ENCODE measurements around the gene CYB561D1. TPM values are rescaled to one million over a fixed set of nuclear protein-coding genes. Genes with fewer than 3 reads are reported as not detected.

The CYB561D1 gene
- total RNA-seq, 1 donor from 2014 or later: 10.2 TPM

DNA sequence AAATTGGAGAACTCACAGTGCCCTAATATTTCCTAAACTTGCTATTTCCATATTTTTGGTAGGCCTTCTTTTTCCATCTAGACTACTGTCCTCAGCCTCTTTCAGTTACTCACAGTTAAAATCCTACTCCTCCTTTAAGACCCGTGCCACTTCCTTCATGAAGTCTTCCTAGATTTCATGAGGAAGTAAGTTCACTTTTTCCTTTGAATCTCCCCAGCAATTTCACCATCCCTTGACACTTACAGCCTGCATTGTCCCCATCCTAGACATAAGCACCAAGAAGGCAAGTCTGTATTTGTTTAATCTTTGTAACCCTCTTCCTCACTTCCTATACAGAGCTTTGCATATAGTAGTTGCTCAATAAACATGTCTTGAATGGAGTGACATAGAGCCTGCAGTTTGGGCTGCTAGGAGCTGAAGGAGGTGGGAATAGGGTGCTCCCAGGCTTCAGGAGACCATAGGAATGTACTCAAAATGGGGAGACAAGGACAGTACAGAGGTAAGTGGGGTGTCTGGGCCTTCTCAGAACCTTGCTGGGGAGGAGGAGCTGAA lies 40.5 kb downstream of the CYB561D1 start:
- peaks cover 33% of the 10 kb centered on the region for H3K4me1 Mint-ChIP-seq (ENCODE audit: unreplicated experiment)

GRCh38 chr1:109535481-109535880 lies 41.6 kb downstream of the CYB561D1 start:
- peaks cover 22% of the 10 kb centered on the region for H3K4me1 Mint-ChIP-seq (ENCODE audit: unreplicated experiment)
- no peak overlapping the region for H3K27ac Mint-ChIP-seq (ENCODE audit: unreplicated experiment)
- H3K9me3 Mint-ChIP-seq (ENCODE audit: unreplicated experiment): no peaks in the 10 kb centered on the region
- H3K36me3 Mint-ChIP-seq (ENCODE audit: unreplicated experiment): no peaks in the 10 kb centered on the region
- H3K27me3 Mint-ChIP-seq (ENCODE audit: unreplicated experiment): peaks cover 16% of the 10 kb centered on the region
- no peak overlapping the region for H3K4me3 Mint-ChIP-seq (ENCODE audit: unreplicated experiment)
- DNase-seq (ENCODE audit: extremely low spot score, unreplicated experiment): peak; percentile 73
- TF ChIP-seq, protein P1, sequence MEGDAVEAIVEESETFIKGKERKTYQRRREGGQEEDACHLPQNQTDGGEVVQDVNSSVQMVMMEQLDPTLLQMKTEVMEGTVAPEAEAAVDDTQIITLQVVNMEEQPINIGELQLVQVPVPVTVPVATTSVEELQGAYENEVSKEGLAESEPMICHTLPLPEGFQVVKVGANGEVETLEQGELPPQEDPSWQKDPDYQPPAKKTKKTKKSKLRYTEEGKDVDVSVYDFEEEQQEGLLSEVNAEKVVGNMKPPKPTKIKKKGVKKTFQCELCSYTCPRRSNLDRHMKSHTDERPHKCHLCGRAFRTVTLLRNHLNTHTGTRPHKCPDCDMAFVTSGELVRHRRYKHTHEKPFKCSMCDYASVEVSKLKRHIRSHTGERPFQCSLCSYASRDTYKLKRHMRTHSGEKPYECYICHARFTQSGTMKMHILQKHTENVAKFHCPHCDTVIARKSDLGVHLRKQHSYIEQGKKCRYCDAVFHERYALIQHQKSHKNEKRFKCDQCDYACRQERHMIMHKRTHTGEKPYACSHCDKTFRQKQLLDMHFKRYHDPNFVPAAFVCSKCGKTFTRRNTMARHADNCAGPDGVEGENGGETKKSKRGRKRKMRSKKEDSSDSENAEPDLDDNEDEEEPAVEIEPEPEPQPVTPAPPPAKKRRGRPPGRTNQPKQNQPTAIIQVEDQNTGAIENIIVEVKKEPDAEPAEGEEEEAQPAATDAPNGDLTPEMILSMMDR (IDR thresholded peaks at IDR 0.05): no peak

More for the DNA sequence above, 40.5 kb downstream of the CYB561D1 start:
- TF ChIP-seq, protein P1 (IDR thresholded peaks at IDR 0.05): no peak
- Mint-ChIP-seq H3K36me3 (ENCODE audit: unreplicated experiment) (no peaks in the 10 kb centered on the region), H3K27me3 (ENCODE audit: unreplicated experiment) (peaks cover 11% of the 10 kb centered on the region), H3K4me3 (ENCODE audit: unreplicated experiment) (no peak overlapping the region), H3K9me3 (ENCODE audit: unreplicated experiment) (no peaks in the 10 kb centered on the region), H3K27ac (ENCODE audit: unreplicated experiment) (no peak overlapping the region)
- no peak for DNase-seq (ENCODE audit: extremely low spot score, unreplicated experiment)

DNA sequence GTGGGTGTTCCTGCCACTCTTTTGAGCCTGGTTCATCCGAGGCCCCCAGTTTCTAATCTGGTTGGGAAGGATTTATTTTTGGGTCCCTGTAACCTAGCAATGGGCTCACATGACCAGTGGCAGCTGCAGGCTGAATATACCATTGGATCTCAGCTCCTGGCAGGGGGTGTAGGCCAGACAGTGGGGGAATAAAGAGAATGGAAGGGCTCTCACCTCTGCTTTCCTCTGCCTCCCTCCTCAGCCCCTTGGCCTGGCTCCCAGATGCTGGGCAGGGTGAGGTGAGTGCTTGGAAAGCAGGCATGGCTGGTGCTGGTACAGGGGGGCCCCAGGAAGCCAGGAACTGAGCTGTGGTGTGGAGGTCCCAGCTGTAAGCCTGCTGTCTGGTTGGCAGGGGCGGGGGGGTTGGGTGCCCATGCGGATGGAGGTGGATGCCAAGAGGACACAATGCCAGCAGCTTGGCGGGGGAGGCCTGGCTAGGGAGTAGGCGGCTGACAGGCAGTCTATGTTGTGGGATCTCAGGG lies 42.1 kb downstream of the CYB561D1 start:
- DNase-seq (ENCODE audit: extremely low spot score, unreplicated experiment): peak; percentile 63
- Mint-ChIP-seq H3K27me3 (ENCODE audit: unreplicated experiment) (peaks cover 21% of the 10 kb centered on the region), H3K9me3 (ENCODE audit: unreplicated experiment) (no peaks in the 10 kb centered on the region), H3K36me3 (ENCODE audit: unreplicated experiment) (no peaks in the 10 kb centered on the region), H3K4me3 (ENCODE audit: unreplicated experiment) (no peak overlapping the region), H3K4me1 (ENCODE audit: unreplicated experiment) (peaks cover 17% of the 10 kb centered on the region), H3K27ac (ENCODE audit: unreplicated experiment) (no peak overlapping the region)
- TF ChIP-seq, protein P1 (IDR thresholded peaks at IDR 0.05): no peak

GRCh38 chr1:109537450-109538178 lies 43.7 kb downstream of the CYB561D1 start:
- DNase-seq (ENCODE audit: extremely low spot score, unreplicated experiment): peak; percentile 40
- TF ChIP-seq, protein P1 (IDR thresholded peaks at IDR 0.05): no peak
- H3K27me3 Mint-ChIP-seq (ENCODE audit: unreplicated experiment): peaks cover 31% of the 10 kb centered on the region
- peaks cover 2% of the 10 kb centered on the region for H3K4me1 Mint-ChIP-seq (ENCODE audit: unreplicated experiment)
- H3K9me3 Mint-ChIP-seq (ENCODE audit: unreplicated experiment): no peaks in the 10 kb centered on the region
- H3K4me3 Mint-ChIP-seq (ENCODE audit: unreplicated experiment): no peak overlapping the region
- H3K36me3 Mint-ChIP-seq (ENCODE audit: unreplicated experiment): no peaks in the 10 kb centered on the region
- H3K27ac Mint-ChIP-seq (ENCODE audit: unreplicated experiment): no peak overlapping the region

GRCh38 chr1:109538827-109539555 lies 45.1 kb downstream of the CYB561D1 start:
- Mint-ChIP-seq H3K27ac (ENCODE audit: unreplicated experiment) (no peak overlapping the region), H3K4me3 (ENCODE audit: unreplicated experiment) (no peak overlapping the region), H3K27me3 (ENCODE audit: unreplicated experiment) (peaks cover 31% of the 10 kb centered on the region), H3K36me3 (ENCODE audit: unreplicated experiment) (no peaks in the 10 kb centered on the region), H3K4me1 (ENCODE audit: unreplicated experiment) (no peaks in the 10 kb centered on the region), H3K9me3 (ENCODE audit: unreplicated experiment) (no peaks in the 10 kb centered on the region)
- TF ChIP-seq, protein P1 (IDR thresholded peaks at IDR 0.05): no peak
- peak; percentile 67 for DNase-seq (ENCODE audit: extremely low spot score, unreplicated experiment)
